Esophagus squamous epithelium (tissue), 4 donors: ENCODE measurements around the gene PI3.

Source experiments
- CTCF ChIP-seq, 6 experiments: fragments of 450-650 bp in 4 of 6; fragments of 200-600 bp in 2 of 6; sonication (generic) in 2 of 6; IDR thresholded peaks; one replicate each; pipeline ENCODE4 v1.5.1; 2016 to 2019; ENCODE audit warnings: antibody characterized with exemption in 6 of 6, mild to moderate bottlenecking in 4 of 6, moderate library complexity in 4 of 6
- POLR2A ChIP-seq, 4 donors: fragments of 450-650 bp; IDR thresholded peaks; one replicate each; pipeline ENCODE4 v1.6.1; 2017; ENCODE audit warnings: antibody characterized with exemption in 4 of 4, mild to moderate bottlenecking in 4 of 4, moderate library complexity in 3 of 4

DNA sequence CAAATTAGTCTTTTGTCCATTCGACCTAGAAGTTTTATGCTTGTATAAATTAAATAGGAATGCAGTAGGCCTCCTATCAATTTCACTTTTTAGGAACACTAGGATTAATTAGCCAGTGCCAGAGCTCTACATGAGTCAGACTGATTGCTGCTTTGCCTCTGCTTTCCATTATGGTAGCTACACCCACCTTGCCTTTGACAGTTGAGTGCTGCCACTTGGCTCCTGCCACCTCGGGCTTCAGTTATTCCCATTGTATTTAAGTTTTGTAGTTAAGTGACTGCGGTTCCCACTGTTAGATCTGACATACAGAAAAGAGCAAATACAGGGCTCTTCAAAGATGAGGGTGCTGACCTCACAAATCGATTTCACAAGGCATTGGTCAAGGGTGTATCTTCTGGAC is 33.9 kb upstream of the PI3 start:
- TF ChIP-seq POLR2A (IDR thresholded peaks at IDR 0.05) = no peak
- TF ChIP-seq CTCF (IDR thresholded peaks at IDR 0.05) = no peak
